ENCODE results near the gene TRPM6.

DNA sequence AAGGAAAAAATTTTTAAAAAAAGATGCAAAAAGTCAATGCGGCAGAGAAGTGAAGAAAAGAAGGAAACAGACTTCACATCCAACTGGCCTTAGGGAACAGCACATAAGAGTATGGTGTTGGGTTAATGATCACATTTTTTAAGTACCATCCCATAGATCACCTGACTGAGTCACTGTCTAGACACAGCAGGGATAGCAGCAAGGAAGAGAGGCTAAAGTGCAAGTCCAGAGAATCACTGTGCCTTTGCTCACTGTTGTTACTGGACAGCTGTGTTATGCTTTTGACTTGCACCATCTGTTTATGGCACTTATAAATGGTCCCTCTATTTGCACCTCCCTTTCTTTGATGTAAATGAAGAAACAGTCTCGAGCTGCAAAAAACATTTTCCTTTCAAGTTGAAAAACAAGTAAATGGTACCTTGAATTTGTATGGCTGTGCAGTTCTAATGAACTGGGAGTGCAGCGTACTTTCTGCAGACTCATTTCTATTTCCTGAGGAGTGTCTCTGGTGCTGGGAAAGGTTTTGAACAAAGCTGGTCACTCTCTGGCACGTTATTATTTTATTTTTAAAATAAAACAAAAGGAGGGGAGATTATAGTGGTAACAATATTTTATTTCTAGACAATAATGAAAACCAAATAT, 84.2 kb downstream of the TRPM6 start:
- TF ChIP-seq POLR2A (IDR thresholded peaks at IDR 0.05; ENCODE audit: low read depth, low read length) (no peak), POLR2AphosphoS5 (IDR thresholded peaks at IDR 0.05; ENCODE audit: low read depth, low read length) (no peak)
